GM18498 (cell line): ENCODE data around the gene SLC35E1.
"Not testable (repeated sequence)": the region's sequence is repeated elsewhere in the genome, so short reads cannot be mapped to it uniquely, and the experiment has no call there.

Experiments
- ATAC-seq: cut with Tn5 transposase; IDR thresholded peaks from one replicate; pipeline ENCODE4 v1.9.1; 2021; ENCODE audit warnings: mild to moderate bottlenecking, moderate library complexity; ENCODE audit not compliant: unreplicated experiment

SLC35E1 gene

DNA sequence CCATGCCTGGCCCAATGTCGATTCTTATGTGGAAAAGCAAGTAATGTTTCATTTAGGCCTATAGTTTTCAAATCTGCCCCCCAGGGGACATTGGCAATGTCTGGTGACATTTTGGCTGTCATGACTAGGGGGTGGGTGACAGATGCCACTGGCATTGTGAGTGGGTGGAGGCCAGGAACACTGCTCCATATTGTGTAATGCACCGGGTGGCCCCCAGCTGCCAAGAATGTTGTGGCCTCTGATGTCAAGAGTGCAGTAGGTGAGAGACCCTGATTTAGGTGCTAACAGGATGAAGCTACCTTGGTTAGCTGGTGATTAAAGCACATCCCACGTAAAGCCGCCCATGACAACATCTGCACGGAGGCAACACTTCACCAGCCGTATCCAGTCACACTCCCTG lies 65.3 kb downstream of the SLC35E1 start:
- no peak for ATAC-seq

GRCh38 chr19:16506161-16506560 lies 66.1 kb downstream of the SLC35E1 start:
- ATAC-seq = not testable (repeated sequence)

DNA sequence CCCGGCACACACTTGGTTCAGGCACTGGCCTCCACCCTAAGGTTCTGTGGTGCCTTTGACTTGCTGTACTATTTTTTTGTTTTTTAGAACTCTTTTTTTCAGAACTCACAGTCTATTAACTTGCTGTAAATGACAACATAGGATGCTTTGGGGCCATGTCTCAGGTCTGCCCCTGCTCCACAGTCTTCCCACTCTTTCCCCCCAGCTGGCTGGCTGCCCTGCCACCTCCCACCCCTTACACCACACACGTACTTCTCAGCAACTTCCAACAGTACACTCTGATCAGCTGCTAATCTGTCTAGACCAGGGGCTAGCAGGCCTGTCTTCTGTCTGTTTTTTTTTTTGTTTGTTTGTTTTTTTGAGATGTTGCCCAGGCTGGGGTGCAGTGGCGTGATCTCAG lies 67.9 kb downstream of the SLC35E1 start:
- ATAC-seq = no peak
